HG02852 (cell line): ENCODE data around the gene HNRNPA3.

Experiments used
- ATAC-seq: cut with Tn5 transposase; IDR thresholded peaks from one replicate; pipeline ENCODE4 v1.9.1; 2021; ENCODE audit warnings: mild to moderate bottlenecking, moderate library complexity; ENCODE audit not compliant: unreplicated experiment

HNRNPA3 gene

DNA sequence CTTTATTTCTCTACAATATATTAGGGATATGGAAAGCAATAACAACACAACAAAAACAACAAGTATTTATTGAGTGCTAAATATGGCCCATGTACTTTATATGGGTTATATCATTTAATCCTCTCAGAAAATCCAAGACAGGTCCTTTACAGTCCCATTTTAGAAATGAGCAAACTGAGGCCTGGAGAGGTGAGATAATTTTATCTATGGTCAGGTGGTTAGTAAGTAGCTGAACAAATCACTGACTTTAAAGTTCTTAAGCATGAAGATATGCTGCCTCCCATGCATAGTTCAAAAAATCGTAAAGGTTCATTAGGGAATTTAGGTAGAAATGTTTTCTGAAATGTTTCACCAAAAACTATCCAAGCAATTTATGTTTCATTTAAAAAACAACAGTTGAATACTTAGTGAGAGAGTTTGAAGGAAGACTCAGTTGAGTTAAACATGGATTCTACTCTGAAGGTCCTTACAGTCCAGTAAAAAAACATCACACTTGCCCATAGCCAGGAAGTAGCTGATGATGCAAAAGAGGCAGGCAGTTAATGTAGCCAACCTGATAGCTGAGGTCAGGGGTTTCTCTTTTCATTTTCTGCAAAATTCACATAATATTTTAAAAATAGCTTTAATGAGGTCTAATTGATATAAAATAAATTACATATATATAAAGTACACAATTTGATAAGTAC is 59.5 kb downstream of the HNRNPA3 start:
- no peak for ATAC-seq

DNA sequence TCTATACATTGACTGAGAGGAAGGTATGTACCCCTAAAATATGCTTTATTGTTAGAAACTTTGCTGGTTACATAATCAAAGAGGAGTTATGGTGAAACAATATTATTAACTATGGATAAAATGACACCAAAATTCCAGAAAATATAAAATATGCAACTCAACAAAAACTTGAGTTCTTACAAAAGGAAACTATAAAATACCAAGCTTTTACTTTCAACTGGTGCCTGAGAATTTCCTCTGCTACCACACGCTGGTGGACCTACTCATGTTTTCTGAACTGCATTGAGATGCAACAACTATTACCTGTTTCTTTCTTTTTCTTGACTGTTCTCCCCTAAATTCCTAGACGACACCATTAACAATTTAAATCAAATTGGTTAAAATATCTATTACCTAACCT is 60.2 kb downstream of the HNRNPA3 start:
- no peak for ATAC-seq

DNA sequence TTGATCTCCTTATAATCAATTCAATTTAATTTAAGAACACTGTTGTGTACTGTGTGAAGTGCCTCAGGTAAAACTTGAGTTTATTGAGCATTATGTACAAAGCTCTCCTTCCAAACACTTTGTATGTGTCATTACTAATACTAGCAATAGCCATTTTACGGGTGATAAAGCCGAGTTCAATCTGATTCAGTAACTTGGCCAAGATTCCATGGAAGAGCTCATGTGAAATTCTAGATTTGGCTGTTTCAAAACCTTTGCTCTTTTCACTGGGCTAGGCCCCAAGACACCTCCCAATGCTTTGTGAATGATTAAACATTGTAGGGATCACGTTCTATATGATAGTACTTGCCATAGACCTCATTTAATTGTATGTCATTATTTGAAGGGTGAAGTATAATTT is 60.8 kb downstream of the HNRNPA3 start:
- ATAC-seq = no peak
